GM12878 (cell line): Measurements from ENCODE around the gene TNFRSF11A. TPM values are rescaled to one million over a fixed set of nuclear protein-coding genes. Genes with fewer than 3 reads are reported as not detected.

Source experiments
- BCL3 ChIP-seq: IDR thresholded peaks from 2 replicates; pipeline ENCODE4 v1.6.1; 2011; ENCODE audit warnings: borderline replicate concordance, low read depth, mild to moderate bottlenecking, moderate library complexity, low read length; ENCODE audit not compliant: insufficient read depth, poor library complexity, severe bottlenecking
- FOXK2 ChIP-seq: fragments of 450-650 bp; IDR thresholded peaks from 2 replicates; pipeline ENCODE4 v1.6.1; 2017; ENCODE audit warnings: mild to moderate bottlenecking, moderate library complexity
- NFYB ChIP-seq: IDR thresholded peaks from 2 replicates; pipeline ENCODE4 v1.6.1; 2011; ENCODE audit warnings: low read depth, mild to moderate bottlenecking, low read length, improper control_type of control experiment, moderate library complexity; ENCODE audit not compliant: insufficient read depth
- RELA ChIP-seq: fragments of 450-650 bp; IDR thresholded peaks from 2 replicates; pipeline ENCODE4 v1.8.0; 2014; ENCODE audit warnings: borderline replicate concordance; ENCODE audit not compliant: partially characterized antibody
- ZBED1 ChIP-seq: IDR thresholded peaks from 2 replicates; pipeline ENCODE4 v1.6.1; 2016; ENCODE audit warnings: borderline replicate concordance
- ZNF592 ChIP-seq: fragments of 450-650 bp; IDR thresholded peaks from 2 replicates; pipeline ENCODE4 v1.6.1; 2017; ENCODE audit warnings: mild to moderate bottlenecking, moderate library complexity
- polyA plus RNA-seq, 11 experiments: library from polyadenylated mRNA; depleted of rRNA in 4 of 11; unstranded in 6 of 11; stranded (reverse) in 5 of 11; fragments of >200 nt; fragmentation: Nextera tagmentation in 4 of 11; fragmentation: Illumina TruSeq in 1 of 11; extraction: Ambion mirVana in 4 of 11; extraction: Trizol in 1 of 11; gene quantifications; 1 replicate in 1 of 11; 2 replicates in 10 of 11; pipeline versions ENCODE4 v1.2.1 to v1.2.3, GENCODE V29; 2011 to 2016; ENCODE audit warnings: inconsistent platforms in 2 of 11, missing spikeins in 2 of 11, low read depth in 1 of 11
- total RNA-seq, 4 experiments: library from RNA; depleted of rRNA in 3 of 4; stranded (reverse); fragments of >200 nt in 3 of 4; fragmentation: Illumina TruSeq in 1 of 4; extraction: Trizol in 1 of 4; gene quantifications; 2 replicates each; pipeline versions ENCODE4 v1.2.1 to v1.2.3, GENCODE V29; 2013 to 2021

TNFRSF11A gene
- total and polyA plus RNA-seq, 10 of the 15 experiments (the other 5 are each of a cell fraction or from before 2014, with no cell fraction given) = 0.07 to 4.0 (median 0.23) TPM

- TF ChIP-seq ZNF592 (no peak), BCL3 (no peak), ZBED1 (no peak), FOXK2 (no peak), NFYB (no peak), RELA (no peak)
- TF ChIP-seq, all 136 proteins: peak for 0
Observed at GRCh38 chr18:62345909-62346308, 20.8 kb downstream of the TNFRSF11A start (continued).
